GM10266 (cell line): ENCODE measurements around the gene ISG15.
"Not testable (repeated sequence)": the region's sequence is repeated elsewhere in the genome, so short reads cannot be mapped to it uniquely, and the experiment has no call there.

Experiments
- DNase-seq: peaks from one replicate; pipeline ENCODE4 v3.0.0; 2012; ENCODE audit errors: extremely low spot score
- TF ChIP-seq, protein P1 (sequence below): IDR thresholded peaks from 2 replicates; pipeline ENCODE4 v1.5.1; 2012; ENCODE audit warnings: mild to moderate bottlenecking, low read depth; ENCODE audit not compliant: control insufficient read depth, insufficient read depth; ENCODE audit errors: missing control alignments

ISG15 gene

GRCh38 chr1:1055841-1056736, 42.8 kb downstream of the ISG15 start:
- no peak for DNase-seq
- TF ChIP-seq, protein P1, sequence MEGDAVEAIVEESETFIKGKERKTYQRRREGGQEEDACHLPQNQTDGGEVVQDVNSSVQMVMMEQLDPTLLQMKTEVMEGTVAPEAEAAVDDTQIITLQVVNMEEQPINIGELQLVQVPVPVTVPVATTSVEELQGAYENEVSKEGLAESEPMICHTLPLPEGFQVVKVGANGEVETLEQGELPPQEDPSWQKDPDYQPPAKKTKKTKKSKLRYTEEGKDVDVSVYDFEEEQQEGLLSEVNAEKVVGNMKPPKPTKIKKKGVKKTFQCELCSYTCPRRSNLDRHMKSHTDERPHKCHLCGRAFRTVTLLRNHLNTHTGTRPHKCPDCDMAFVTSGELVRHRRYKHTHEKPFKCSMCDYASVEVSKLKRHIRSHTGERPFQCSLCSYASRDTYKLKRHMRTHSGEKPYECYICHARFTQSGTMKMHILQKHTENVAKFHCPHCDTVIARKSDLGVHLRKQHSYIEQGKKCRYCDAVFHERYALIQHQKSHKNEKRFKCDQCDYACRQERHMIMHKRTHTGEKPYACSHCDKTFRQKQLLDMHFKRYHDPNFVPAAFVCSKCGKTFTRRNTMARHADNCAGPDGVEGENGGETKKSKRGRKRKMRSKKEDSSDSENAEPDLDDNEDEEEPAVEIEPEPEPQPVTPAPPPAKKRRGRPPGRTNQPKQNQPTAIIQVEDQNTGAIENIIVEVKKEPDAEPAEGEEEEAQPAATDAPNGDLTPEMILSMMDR: no peak

- not testable (repeated sequence) for DNase-seq
Measured at GRCh38 chr1:1057769-1058087, 44.4 kb downstream of the ISG15 start.

DNA sequence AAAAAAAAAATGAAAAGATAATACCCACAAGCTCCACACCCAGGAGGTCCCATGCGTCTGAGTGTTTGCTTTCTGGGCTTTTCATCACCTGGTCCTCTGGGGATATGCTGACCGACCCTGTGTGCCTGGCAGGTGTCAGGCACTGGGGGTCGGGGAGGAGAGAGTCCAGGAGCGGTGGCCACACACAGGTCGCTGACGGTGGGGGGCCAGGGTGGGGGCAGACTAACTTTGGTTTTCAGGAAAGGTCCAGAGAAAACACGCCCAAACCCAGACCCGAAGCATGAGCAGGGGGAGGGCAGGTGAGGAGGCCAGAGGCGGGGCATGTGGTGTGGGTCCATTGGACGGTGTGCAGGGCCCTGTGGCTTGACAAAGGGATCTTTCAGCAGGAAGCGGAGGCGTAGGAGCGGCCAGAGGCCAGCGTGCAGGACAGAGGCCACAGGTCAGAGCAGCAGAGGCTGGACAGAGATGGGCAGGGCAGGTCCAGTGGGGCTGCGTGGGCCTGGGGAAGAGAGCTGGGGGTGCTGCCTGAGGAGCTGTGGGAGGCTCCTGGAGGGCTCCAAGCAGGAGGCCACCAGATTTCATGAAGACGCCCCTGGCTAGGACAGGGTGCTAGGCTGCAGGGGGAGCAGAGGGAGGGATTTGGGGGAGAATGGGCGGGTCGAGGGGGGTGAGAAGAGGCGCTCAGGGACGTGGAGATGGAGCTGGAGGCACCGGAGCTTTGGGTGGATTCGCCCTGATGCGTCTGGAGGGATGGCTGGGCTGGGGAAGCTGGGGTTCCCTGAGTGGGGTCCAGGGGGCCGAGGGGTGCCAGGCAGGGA, 45.0 kb downstream of the ISG15 start:
- TF ChIP-seq, protein P1: no peak
- DNase-seq: no peak

DNA sequence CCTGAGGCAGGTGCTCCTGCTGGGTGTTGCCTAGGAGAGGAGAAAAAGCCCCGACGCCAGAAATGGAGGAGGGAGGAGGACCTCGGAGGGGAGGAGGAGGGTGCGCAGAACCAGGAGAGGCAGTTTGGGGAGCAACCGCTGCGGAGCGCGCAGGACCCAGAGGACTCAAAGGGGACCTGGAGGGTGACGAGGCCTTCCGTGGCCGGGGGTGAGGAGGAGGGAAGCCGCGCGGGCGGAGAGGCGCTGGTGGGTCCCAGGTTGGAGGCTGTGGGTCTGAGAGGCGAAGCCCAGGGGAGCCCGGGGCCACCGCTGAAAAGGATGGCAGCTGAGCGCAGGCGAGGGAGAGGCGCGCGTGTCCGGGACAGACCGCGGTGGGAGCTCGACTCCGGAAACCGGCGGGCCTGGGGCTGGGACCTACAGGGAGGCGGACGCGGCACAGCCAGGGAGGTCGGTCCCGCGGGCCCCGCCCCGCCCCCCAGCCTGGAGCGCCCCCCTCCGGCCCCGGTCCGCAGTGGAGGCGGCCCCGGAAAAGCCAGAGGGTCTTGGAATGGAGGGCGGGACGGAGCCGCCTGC, 45.7 kb downstream of the ISG15 start:
- DNase-seq: no peak
- TF ChIP-seq, protein P1: peak; percentile 46

DNA sequence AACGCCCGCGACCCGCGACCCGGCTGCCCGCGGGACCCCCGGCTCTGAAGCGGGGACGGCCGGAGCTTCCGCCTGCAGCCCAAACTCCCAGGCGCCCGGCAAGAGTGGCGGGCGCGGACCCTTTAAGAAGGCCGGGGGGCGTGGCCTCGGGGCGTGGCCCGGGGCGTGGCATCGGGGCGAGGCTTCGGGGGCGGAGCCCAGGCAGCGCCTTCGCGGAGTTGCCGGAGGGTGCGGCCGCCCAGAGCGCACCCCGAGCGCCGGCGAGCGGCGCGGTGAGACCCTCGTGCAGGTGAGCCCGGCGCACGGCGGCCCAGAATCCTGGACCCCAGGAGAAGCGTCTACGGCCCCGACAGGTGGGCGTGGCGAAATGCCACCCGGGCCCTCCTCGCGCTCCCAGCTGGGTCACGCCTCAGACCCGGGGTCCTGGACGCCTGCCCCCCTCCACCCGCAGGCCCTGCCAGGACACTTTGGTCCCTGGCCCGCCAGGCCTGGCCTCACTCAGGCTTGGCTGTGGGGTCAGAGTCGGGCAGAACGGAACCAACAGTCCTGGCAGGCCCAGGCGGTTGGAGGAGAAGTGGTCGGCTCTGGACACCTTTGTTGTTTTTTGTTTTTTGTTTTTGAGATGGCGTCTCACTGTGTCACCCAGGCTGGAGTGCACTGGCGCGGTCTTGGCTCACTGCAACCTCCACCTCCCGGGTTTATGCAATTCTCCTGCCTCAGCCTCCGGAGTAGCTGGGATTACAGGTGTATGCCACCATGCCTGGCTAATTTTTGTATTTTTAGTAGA, 46.4 kb downstream of the ISG15 start:
- peak; percentile 99 for DNase-seq
- TF ChIP-seq, protein P1: no peak

GRCh38 chr1:1060281-1061000, 47.1 kb downstream of the ISG15 start:
- TF ChIP-seq, protein P1: no peak
- DNase-seq: no peak
